NCI-H2171 treated with DMSO at 0.1 percent for 48 hours (cell line): ENCODE data around the gene LCOR.
A peak's percentile ranks its signal among the peaks of the same experiment; 100 is the strongest.
"Not testable (repeated sequence)": the region's sequence is repeated elsewhere in the genome, so short reads cannot be mapped to it uniquely, and the experiment has no call there.

ENCODE experiments used
- DNase-seq: peaks from one replicate; lab custom pipeline; 2025; lab: John Stamatoyannopoulos, UW

Gene LCOR

DNA sequence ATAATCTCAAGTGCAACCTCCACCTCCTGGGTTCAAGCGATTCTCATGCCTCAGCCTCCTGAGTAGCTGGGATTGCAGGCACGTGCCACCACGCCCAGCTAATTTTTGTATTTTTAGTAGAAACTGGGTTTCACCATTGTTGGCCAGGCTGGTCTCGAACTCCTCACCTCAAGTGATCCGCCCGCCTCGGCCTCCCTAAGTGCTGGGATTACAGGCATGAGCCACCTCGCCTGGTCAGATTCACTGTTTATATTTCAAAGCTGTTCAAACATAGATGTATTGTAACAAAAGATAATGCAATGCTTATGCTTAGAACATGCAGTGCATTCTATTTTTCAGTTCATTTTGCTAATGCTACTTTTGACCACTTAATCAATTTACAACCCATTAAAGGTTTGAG, 111.1 kb downstream of the LCOR start:
- not testable (repeated sequence) for DNase-seq

DNA sequence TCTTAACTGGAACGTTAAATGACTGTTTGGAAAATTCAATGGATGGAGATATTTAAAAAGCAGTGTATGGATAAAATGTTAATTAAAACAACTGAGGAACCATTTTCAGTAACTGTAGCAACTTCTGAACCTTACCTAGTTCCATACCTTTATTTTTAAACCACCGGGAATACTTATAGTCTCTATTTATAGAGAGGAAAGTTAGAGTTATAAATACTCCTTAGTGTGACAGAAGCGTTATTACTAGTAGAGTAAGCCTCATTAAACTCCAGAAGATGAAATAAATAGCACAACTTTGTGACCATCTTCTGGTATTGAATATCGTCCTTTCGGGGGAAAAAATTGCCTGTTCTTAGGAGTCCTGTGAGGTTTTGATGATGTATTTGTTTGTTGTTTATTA, 114.9 kb downstream of the LCOR start:
- DNase-seq = no peak

DNA sequence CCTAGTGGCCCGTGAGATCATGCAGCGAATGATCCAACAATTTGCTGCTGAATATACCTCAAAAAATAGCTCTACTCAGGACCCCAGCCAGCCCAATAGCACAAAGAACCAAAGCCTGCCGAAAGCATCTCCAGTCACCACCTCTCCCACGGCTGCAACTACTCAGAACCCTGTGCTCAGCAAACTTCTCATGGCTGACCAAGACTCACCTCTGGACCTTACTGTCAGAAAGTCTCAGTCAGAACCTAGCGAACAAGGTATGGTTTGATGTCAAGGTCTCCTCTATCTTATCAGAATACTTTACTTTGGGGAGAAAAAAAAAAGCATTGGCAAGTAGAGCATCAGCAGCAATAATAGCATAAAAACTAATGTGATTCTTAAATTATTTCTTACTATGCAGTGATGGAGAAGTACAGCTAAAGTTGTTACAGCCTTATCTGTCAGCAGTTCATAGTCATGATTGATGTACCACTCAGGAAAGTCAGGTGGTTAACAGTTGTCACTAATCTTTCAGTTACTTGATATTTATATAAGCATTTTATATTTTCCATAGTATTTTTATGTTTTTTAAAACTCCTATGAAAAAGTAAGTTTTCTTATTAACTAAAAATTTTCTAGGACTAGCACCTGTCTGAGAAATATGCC, 117.1 kb downstream of the LCOR start:
- DNase-seq = no peak

DNA sequence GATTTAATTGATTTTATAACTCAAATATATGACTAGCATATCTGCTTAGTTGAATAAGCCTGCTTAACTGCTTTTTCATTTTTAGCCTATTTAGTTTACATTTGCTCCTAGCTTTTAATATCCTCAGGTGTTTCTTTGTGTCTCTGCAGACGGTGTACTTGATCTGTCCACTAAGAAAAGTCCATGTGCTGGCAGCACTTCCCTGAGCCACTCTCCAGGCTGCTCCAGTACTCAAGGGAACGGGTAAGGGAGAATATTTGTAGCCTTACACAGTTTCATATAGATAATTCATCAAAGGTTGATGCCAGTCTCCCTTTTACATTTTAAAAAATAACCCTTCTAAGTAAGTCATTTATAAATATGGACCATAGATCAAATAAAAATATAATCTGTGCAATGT, 119.9 kb downstream of the LCOR start:
- no peak for DNase-seq

DNA sequence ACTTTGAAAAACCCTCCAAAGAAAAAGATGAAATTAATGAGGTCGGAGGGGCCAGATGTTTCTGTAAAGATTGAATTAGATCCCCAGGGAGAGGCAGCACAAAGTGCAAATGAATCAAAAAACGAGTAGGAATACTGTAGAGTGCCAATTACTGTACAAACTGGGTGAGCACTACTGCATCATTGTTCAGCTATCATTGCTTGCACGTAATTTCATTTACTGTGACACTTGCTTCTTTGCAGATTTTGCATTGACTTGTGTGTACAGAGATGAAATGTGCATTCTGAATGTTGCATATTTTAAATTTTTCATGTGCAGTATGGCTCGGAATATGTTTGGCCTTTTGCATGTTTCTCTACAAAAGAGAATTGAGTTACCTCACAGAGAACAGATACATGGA, 123.7 kb downstream of the LCOR start:
- DNase-seq = peak; percentile 65

DNA sequence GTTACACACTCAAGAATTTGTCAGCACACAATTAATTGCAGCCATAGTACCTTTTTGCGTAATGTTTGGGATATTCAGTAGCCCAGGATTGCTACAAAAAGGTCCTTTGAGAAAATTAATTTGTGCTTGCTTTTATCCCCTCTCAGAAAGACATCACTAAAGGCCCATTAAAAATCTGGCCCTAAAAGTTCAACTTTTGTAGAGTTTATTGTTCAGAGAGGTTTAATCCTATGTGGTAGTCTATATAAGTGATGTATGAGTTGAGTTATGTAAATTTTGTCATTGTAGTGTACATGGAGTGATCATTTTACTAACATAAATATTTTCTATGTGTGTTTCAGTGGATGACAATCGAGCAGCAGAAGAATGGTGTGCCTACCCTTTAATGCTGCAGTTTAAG, 126.0 kb downstream of the LCOR start:
- DNase-seq = no peak

DNA sequence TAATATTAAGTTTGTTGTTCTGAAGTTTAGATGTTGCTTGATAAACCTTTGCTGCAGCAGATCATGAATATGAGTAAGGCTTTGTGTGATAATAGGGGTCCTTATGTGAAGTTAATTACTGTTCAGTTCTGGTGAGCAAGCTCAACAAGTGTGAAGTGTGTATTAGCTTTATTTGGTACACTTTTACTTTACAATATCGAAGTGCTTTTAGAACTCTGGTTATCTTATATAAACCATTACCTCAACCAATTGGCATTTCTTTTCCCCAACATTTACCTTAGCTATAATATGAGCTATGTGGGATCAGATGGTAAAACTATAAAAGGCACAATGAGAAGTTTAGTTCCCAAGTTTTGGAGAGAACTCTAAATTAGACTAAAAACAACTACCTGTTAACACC, 127.6 kb downstream of the LCOR start:
- no peak for DNase-seq

DNA sequence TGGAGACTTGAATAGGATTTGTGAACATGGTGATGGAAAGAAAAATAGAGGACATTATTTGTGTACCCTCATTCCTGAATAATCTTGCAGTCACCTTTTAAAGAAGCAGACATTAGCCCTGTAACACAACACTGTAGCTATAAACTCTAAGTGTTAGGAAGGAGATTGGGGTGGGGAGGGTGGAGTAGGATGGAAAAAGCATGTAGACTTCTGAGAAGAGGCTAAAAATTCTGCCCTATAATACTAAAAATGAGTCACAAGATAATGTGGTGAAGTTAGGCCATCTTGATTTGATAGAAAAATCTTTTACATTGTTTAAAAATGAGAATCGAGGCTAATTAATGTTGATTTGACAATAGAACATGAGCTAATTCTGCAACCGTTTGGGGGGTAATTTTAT, 128.8 kb downstream of the LCOR start:
- no peak for DNase-seq

DNA sequence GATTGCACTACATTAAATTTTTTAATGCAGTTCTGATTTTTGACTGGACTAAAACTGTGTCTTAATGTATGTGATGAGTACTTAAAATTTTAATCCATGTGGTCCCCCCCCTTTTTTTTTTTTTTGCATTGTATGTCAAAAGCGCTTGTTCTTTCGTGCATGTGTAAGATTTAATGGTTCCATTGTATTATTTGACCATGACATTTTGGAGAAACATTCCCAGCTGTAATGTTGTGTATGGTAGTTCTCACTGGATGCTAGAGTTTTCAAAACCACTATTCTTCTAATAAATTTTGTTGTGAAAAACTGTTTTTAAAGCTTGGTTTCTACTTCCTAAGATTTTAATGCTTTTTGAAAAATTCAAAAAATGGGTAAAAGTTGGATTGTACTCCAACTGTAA, 132.0 kb downstream of the LCOR start:
- no peak for DNase-seq

DNA sequence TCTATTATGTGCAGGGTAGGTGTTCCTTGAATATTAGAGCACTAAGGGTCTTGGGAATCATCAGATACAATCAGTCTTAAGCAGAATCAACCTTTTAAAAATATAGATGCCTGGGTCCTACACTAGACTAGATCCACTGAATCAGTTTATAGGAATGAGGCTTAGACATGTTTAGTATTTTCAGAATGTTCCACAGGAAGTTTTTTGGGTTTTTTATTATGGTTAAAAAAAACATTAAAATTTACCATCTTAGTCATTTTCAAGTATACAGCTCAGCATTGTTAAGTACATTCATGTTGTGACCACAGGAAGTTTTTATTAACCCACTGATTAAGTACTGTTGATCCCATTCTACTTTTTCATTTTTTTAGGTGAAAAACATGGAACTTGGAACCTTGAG, 135.7 kb downstream of the LCOR start:
- no peak for DNase-seq

DNA sequence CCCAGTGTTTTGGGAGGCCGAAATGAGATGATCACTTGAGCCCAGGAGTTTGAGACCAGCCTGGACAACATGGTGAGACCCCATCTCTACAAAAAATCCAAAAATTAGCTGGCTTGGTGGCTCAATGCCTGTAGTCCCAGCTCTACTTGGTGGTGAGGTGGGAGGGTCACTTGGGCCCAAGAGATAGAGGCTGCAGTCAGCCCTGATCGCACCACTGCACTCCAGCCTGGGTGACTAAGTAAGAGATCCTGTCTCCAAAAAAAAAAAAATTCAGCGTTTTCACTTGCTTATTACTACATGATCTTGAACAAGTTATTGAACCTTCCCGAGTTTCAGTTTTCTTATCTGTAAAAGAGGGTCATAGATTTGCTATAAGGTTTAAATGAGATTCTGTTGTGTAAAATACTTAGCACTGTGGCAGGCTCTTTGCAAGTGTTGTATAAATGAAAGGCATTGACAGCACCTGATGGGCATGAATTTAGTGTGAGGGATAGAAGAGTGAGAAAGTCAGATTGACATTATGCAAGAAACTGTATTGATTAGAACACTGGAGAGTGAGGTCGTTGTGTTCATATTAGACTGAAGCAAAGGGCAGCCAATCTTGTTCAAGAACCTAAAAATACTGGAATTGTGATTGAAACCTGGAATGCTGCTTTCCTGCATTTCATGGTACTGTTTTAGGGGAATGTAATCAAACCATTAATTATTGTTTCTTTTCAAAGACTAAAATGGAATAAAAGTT, 136.8 kb downstream of the LCOR start:
- DNase-seq = no peak

DNA sequence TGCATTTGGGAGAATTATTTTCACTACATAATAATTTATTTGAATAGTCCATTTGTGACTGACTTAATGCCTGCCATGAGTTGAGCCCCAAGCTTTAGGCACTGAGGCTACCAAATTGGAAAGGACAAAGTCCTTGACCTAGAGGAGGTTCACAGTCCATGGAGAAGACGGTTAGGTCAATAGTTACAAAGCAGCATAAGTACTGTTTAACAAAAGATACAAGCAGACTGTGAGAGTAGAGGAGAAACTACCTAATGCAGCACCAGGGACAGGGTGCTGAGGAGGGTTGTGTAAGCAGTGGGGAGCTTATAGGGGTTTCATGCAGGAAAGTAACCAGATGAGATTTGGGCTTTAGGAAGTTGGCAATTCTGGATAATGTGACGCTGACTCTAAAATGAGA, 139.2 kb downstream of the LCOR start:
- DNase-seq = no peak

DNA sequence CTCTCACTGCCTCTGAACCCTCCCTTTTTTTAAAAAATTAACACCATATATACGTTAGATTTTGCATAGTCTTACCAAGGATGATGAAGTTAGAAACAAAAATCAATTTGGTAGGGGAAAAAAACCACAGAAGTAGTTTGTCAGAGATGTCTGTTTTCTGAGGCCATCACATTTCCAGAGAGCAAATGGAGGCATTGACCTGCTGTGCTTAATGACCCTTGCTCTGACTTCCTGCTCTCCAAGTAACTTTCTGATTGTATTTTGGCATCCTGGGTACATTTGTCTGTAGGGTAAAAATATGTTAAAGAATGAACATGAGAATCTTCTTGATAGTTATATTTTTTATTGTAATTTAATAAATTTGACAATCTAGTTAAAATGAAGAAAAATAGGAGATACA, 140.2 kb downstream of the LCOR start:
- DNase-seq = no peak

DNA sequence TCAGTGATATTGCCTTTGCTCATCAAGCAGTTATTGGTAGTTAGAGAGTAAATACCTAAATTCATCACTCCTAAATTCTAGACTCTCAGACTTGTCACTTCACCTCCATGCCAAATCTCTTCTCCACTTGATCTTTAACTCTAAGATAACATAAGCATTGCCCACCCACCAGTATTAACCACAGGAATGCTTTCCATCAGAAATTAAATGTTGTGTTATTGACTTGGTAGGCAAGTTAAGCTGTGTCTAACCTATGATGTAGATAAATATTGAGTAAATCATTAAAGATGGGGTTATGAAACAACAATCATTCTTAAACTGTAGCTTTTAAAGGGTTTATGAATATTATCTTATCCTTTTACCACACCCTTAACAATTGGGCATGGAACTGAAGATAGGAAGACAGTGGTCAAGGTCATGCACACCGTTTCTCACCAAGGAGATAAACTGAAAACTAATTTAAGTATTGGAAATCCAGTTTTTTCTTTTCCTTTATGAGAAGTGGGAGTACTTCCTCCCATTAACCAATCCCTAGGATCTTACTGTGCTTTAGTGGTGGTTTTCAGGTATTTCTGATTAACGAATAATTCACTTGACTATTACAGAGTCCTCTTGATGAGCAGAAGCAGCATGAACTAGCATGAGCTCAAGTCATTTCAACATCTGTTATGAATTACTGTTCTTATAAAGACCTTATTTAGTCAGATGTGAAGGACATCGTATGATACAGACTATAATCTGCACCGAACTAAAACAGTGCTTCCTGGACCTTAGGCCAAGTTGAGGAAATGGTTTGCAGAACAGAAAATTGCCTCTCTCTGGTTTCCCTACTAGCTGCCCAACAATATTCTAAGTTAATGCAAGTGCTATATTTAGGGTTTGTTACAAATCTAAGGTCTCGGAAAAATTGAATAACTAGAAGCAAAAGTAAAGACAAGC, 142.0 kb downstream of the LCOR start:
- no peak for DNase-seq

DNA sequence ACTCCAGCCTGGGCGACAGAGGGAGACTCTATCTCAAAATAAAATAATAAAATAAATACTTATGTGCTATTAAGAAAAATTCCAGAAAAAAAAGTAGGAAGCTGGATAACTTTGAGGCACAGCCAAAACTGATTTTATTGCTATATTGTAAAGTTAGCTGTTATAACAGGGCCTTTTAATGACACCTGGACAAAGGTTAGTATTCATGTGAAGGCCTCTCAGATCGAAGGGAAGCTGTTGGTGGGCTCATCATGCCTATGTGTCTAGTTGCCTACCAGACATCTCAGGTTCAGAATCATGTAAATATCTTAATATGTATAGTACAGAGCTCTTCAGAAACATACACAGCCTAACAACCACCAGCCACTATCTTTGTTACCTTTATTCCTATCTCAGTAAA, 143.0 kb downstream of the LCOR start:
- DNase-seq = no peak

DNA sequence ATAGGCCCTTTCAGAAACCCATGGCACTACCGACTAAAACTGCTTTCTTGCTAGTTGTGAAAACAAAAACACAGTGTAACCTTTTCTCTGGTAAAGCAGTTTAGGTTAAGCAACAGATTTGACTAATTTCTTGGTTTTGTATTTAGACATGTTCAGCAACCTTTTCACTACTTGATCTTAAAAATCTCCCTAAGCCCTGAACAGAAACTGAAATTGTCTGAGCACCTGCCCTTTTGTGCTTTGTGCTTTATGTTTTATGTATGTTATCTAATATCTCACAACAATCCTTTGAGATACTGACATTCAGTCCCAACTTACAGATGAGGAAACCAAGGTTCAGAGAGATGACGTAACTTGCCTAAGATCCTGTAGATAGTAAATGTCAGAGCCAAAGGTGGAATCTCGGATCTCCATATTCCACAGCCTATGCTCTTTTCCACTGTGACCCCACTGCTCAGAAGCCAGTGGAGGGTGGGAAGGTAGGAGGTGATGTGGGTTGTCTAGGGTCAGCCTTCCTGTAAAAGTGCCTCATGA, 146.6 kb downstream of the LCOR start:
- DNase-seq = no peak

DNA sequence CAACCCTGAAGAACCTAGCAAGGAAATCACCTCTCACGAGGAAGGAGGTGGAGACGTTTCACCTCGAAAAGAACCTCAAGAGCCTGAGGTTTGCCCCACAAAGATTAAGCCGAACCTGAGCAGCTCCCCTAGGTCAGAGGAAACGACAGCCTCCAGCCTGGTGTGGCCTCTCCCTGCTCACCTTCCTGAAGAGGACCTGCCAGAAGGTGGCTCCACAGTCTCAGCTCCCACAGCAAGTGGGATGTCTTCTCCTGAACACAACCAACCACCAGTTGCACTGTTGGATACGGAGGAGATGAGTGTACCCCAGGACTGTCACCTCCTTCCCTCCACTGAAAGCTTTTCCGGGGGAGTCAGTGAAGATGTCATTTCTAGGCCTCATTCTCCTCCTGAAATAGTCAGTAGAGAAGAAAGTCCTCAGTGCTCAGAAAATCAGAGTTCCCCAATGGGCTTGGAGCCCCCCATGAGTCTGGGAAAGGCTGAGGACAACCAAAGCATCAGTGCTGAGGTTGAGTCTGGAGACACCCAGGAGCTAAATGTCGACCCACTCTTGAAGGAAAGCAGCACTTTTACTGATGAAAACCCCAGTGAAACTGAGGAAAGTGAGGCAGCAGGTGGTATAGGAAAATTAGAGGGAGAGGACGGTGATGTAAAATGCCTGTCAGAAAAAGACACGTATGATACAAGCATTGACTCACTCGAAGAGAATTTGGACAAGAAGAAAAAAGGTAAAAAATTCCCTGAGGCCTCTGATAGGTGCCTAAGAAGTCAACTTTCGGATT, 150.2 kb downstream of the LCOR start:
- no peak for DNase-seq

DNA sequence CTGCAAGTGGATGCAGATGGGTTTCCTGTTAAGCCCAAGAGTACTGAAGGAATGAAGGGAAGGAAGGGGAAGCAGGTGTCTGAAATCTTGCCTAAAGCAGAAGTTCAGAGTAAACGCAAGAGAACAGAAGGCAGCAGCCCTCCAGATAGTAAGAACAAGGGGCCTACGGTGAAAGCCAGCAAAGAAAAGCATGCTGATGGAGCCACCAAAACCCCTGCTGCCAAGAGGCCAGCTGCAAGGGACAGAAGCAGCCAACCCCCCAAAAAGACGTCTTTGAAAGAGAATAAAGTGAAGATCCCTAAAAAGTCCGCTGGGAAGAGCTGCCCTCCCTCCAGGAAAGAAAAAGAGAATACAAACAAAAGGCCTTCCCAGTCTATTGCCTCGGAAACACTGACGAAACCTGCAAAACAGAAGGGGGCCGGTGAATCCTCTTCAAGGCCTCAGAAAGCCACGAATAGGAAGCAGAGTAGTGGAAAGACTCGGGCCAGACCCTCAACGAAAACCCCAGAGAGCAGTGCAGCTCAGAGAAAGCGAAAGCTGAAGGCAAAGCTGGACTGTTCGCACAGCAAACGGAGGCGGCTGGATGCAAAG, 152.5 kb downstream of the LCOR start:
- DNase-seq = no peak

DNA sequence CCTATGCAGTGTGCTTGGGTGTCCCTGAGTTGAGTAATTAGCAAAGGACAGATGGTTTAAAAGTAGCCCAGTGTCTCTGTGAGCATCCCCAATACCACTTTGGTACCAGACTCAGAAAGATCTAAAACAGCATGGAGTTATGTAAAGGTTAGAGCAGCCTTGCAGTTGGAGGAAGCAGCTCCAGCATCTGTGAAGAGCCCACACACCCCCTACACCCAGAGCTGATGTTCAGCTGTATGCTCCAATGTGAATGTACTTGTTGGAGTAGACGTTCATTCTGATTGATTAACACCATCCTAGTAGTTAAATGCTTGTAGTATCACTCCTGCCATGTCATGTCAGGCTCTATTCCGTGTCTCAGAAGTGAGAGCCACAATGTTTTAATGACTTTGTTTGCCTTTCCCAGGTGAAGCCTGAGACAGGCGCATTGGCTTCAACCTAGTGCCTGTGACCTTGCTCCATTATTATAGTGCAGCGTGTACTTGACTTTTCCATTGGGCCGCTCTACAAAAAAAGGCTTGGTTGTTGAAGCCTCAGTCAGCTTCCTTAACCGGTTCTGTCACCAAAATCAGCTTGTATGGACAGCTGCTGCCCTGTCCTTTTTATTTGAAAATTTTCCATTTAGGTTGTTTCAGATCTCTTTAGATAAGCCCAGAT, 154.2 kb downstream of the LCOR start:
- no peak for DNase-seq

DNA sequence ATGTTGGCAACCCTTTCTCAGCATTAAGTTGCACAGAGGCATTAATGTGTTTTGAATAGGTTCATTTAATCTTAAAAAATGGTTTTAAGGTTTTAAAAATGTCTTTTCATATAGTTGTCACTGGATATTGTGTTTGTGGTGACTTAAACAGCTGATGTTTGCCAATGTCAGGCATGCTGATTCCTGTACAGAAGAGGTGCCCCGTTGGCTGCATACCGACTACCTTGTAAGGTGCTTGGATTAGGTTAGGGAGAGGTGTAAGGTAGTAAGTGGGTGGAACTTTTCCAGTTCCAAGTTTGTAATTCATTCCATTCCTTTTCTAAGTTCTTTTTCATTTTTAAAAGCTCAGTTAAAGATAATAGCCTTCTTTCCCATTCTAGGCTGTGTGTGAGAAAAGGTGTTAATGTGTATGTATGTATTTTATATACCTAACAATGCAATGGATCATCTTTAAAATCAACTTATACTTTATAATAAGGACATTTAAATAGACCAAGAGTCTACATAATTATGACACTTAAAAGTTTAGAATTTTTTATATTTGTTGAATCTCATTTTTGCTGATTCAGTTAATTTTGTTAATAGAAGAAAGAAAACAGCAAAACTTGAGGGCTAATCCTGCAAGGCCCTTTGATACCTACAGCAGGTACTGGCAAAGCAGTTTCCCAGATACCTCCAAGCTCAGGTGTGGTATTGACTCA, 155.2 kb downstream of the LCOR start:
- no peak for DNase-seq
